ENCODE measurements around the gene BIRC7.

Gene BIRC7

GRCh38 chr20:63265891-63266515, 30.3 kb downstream of the BIRC7 start:
- no peak for DNase-seq (ENCODE audit: low spot score)

DNA sequence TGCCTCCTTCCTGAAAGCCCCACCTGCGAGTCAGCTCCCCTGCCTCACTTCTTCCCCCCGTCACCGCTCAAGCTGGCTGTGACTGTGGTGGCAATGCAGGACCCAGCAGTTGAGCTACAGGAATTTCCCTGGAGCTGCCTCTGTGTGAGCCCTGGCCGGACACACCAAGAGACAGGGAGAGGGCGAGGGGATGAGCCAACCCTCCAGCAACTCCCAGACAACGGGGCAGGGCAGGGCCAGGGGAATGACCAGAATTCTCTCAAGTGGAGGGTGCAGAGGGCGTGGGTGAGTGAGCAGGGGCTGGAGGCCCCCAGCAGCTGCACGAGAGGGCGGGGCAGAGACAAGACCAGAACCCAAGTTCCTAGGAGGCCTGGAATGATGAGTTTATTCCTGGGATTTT, 32.0 kb downstream of the BIRC7 start:
- no peak for DNase-seq (ENCODE audit: low spot score)

DNA sequence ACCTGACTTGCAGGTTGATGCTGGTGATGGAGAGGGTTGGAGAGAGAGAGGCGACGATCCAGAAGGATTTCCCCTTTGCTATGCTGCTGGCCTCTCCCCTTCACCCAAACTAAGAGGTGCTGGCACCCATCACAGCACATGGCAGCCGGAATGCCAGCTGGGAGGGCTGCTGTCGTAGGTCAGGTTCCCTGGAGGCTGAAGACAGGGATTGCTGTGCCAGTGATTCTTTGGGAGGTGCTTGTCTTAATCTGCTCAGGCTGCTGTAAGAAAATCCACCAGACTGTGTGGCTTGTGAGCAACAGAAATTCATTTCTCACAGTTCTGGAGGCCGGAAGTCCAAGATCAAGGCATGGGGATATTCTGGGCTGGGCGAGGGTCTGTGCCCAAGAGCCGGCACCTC, 32.6 kb downstream of the BIRC7 start:
- DNase-seq (ENCODE audit: low spot score), result no peak

GRCh38 chr20:63268671-63269439, 33.1 kb downstream of the BIRC7 start:
- DNase-seq (ENCODE audit: low spot score), result no peak

DNA sequence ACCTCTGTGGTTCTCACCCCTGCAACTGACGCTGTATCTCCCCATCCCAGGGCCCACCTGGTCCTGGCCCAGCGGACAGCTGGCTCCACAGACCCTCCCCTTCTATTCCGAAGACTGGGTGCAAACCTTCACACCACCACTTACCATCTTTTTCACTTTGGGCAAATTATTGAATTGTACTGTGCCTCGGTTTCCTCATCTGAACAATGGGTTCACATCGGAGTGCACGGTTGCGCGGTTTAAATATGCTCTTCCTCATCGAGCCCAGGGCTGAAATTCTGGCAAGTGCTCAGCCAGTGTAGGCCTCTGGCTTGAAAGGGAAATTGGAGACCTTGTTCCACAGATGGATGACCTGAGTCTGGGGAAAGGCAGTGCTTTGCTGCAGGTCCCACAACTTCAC, 34.0 kb downstream of the BIRC7 start:
- no peak for DNase-seq (ENCODE audit: low spot score)

DNA sequence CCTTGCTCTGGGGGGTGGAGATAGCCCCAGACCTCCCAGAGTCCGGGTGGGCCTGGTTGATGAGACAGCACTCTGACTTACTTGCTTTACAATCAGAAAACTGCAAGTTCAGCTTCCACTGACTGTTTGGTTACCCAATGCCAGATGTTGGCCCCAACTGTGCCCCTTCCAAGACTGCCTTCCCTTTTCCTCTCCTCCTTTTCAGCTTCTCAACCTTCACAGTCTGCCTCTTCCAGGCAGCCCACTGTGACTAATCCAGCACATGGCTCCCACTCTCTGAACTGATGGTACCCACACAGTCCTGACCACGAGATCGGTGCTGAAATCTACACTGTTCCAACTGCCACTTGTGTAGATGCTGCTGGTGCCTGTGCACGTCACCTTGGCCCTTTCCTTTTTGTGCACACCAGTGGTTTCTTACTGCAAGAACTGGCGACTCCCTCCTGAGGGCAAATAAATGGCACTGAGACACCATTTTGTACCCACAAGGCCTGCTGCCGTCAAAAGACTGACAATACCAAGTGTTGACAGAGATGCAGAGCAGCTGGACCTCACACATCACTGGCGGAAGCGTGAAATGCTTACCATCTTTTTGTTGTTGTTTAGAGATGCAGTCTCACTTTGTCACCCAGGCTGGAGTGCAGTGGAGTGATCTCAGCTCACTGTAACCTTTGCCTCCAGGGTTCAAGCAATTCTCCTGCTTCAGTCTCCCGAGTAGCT, 35.1 kb downstream of the BIRC7 start:
- no peak for DNase-seq (ENCODE audit: low spot score)

DNA sequence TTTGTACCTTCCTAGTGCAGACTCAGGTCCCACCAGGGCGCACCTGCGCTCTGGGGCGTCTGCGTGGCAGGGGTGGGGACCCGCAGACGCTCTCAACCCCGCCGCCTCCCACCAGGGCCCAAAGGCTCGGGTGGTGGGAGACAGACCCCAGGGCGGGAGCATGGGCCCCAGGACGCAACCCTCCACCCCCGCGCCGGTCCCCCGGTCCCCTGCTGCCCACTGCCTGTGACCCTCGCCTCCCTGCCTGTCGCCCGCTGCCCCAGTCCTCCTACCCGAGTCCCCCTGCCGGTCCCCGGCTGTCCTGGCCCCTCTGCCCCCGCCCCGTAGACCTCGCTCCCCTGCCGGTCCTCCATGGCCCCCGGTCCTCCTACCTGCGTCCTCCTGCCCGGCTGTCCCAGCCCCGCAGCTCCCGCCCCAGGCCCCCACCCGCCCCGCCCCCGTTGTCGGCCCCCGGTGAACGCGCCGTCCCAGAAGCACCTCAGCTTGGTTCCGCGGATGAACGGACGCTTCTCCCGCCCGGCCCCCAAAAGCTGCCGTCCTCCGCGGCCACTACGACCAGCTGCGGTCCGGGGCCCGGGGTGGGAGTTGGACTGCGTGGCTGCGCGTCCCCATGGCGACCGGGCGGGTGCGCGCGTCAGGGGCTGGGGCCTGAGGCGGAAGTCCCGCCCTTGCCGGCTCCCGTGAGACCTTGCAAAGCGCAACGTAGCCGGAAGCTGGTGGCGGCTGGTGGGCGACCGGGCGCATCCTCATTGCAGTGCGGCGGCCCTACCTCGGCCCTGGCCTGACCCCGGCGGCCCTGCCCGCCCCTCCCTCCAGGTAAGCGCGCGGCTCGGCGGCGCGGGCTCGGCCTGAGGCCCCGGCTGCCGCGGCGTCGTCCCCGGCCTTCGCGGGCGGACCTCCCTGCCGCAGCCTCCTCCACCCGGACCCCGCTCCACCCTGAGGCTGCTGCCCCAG, 36.7 kb downstream of the BIRC7 start, which contains the start of gene ARFGAP1:
Gene ARFGAP1 (plus strand): TSS at position 709 of the 954 bp plus-strand sequence. CDS start 2,768 bp downstream, outside the sequence.
- peak; percentile 86 for DNase-seq (ENCODE audit: low spot score)

DNA sequence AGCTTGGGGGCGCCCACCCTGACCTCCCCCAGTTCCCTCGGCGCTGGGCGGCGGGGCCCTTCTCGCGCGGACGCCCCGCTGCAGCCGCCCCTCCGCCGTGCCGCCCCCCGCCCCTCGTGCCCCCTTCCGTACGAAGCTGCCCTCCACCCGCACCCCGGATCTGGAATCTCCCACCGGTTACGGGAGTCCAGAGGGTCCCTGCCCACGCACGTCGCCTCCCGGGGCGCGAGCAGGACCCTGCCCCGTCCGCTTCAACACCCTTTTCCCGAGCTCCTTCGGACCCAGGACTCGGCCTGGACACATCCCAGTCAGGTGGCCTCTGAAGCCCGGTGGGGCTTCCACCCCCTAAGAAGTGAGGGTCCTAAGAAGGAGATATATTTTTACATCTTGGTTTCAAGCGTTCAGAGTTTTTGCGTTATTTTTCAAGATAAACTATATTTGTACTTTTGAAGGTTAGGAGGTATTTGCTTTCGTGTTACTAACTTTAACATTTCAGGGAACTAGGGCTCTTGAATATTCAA, 37.4 kb downstream of the BIRC7 start:
- no peak for DNase-seq (ENCODE audit: low spot score)

GRCh38 chr20:63273635-63274380, 38.1 kb downstream of the BIRC7 start:
- DNase-seq (ENCODE audit: low spot score), result peak; percentile 3

DNA sequence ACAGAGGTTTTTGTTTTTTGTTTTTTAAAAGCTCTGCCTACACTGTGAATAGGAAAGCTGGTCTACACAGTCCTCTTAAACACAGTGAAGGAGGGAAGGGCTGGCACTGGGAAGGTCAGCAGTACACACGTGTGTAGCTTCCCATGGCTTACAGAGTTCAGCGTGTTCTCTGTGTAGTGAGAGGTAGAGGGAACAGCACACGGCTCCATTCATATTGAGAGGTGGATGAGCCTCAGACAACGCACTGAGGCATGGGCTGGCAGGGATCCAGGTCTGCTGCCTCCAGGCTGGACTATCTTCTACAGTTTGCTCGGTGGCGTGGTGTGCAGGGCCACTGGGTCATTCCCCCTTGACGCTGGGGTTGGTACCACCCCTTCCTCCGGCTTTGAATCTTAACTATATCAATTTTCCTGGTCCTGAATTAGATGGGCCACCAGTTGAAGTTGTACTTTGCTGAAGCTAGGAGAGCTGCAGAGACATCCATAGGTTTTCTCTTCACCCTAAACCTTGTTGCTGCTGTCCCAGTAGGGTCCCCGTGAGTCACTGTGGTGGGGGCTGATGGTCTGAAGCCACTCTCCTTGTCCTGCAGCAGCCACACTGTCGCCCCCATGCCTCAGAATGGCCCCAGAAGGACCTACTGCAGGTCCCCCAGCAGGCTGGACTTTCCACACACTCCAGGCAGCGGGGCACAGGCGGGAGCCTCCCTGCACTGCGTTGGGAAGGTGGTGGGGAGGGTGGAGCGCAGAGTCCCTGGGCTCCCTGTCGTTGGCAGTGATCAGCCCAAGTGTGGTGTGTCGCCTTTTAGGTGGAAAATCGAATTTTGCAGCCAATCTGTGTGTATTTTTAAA, 38.9 kb downstream of the BIRC7 start:
- DNase-seq (ENCODE audit: low spot score), result peak; percentile 4

GRCh38 chr20:63275825-63276224, 40.1 kb downstream of the BIRC7 start:
- no peak for DNase-seq (ENCODE audit: low spot score)

DNA sequence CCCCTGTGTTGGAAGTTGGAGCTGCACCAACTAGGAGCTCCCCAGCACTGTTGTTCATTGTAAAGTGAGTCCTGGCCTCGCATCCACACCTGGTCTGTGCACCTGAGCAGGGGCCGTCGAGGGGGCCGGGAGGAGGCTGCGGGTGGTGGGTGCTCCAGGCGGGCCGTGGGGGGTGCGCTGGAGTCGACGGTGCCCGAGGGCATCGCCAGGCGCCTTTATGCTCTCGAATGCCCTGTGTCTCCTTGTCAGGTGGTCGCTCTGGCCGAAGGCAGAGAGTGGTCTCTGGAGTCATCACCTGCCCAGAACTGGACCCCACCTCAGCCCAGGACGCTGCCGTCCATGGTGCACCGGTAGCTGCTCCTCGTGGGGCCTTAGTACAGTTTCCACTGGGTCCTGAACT, 41.3 kb downstream of the BIRC7 start:
- no peak for DNase-seq (ENCODE audit: low spot score)

GRCh38 chr20:63277466-63278272, 42.0 kb downstream of the BIRC7 start:
- DNase-seq (ENCODE audit: low spot score), result no peak

DNA sequence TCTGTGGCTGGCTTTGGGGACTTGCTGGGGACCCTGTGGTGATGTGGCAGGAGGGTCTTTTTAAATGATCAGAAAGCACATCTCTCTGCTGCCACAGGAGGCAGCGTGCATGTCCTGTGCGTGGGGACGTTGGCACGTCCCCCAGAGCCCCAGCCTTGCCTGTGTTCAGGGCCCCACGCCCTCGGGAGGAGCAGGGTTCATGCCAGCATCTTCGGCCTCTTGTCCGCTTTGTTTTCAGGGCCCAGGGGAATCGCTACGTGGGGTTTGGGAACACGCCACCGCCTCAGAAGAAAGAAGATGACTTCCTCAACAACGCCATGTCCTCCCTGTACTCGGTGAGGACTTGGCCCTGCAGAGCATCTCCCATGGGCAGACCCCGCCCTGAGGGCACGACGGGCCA, 43.0 kb downstream of the BIRC7 start:
- no peak for DNase-seq (ENCODE audit: low spot score)

GRCh38 chr20:63279931-63280330, 44.2 kb downstream of the BIRC7 start:
- DNase-seq (ENCODE audit: low spot score), result no peak

GRCh38 chr20:63280371-63280770, 44.7 kb downstream of the BIRC7 start:
- no peak for DNase-seq (ENCODE audit: low spot score)

DNA sequence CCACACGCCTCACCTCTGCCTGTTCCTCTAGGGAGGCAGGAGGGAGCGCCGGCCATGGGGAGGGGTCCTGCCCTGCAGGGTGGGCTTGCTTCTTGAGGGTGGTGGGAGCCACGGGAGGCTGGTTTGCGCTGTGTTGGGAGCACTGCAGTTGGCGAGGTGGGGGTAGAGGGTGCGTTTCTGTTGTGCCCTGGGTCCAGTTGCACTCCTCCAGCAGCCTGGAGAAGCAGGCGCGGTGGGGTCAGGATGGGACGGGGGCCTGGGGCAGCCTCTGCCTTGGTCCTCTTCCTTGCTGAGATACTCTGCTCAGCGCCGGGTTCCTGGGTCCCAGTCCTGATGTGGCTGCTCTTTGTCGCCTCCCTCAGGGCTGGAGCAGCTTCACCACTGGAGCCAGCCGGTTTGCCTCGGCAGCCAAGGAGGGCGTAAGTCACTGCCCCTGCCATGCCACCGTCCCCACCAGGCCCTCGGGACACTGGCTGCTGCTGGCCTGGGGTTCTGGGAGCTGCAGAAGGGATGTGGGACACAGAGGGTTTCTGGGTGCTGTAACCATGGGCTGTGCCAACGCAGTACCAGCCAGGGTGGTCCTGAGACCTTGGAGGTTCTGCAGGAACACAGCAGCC, 45.3 kb downstream of the BIRC7 start:
- DNase-seq (ENCODE audit: low spot score), result no peak
